OCI-LY7 (cell line): ENCODE measurements around the gene C1orf35.

Experiments
- EZH2phosphoT487 ChIP-seq: fragments of 200-600 bp; sonication (generic); IDR thresholded peaks from 2 replicates; pipeline ENCODE4 v1.6.1; 2018; ENCODE audit warnings: low read depth, borderline replicate concordance, mild to moderate bottlenecking, mixed run types, antibody characterized with exemption, low read length, moderate library complexity, mixed read lengths
- TF ChIP-seq, protein P1 (sequence below): fragments of 200-600 bp; sonication (generic); conservative IDR thresholded peaks from 2 replicates; pipeline ENCODE4 v1.5.1; 2014; ENCODE audit warnings: mild to moderate bottlenecking, antibody characterized with exemption, low read length, moderate library complexity, mixed read lengths

- TF ChIP-seq, protein P1, sequence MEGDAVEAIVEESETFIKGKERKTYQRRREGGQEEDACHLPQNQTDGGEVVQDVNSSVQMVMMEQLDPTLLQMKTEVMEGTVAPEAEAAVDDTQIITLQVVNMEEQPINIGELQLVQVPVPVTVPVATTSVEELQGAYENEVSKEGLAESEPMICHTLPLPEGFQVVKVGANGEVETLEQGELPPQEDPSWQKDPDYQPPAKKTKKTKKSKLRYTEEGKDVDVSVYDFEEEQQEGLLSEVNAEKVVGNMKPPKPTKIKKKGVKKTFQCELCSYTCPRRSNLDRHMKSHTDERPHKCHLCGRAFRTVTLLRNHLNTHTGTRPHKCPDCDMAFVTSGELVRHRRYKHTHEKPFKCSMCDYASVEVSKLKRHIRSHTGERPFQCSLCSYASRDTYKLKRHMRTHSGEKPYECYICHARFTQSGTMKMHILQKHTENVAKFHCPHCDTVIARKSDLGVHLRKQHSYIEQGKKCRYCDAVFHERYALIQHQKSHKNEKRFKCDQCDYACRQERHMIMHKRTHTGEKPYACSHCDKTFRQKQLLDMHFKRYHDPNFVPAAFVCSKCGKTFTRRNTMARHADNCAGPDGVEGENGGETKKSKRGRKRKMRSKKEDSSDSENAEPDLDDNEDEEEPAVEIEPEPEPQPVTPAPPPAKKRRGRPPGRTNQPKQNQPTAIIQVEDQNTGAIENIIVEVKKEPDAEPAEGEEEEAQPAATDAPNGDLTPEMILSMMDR = no peak
- no peak for TF ChIP-seq EZH2phosphoT487
Observed at GRCh38 chr1:228082214-228082917, 20.8 kb downstream of the C1orf35 start, which contains the start of gene ARF1.
